Eye (tissue), 1 donor: Measurements from ENCODE around the gene PLPP1.

Source experiments
- DNase-seq: peaks from one replicate; pipeline ENCODE4 v3.0.0-alpha.2; 2015

The PLPP1 gene

GRCh38 chr5:55498457-55498856 lies 36.3 kb downstream of the PLPP1 start:
- DNase-seq = no peak

DNA sequence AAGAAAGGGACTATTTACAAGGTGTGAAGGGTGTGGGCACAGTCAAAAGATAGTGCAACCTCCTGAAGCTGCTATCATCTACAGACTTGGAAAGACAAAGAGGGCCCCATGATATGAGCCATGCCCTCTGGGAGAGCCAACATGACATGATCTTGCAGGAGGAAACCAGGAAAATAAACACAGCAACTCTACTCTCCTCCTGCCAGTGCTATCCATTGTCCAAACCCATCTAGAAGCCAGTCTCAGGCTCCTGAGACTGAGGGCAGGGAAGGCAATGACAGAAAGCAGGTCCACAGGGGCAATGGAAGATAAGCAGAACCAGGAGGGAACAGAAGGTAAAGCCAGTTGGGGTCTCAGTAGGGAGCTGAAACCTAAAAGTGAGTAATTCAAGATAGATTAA lies 37.1 kb downstream of the PLPP1 start:
- no peak for DNase-seq

GRCh38 chr5:55495216-55495615 lies 39.5 kb downstream of the PLPP1 start:
- no peak for DNase-seq

DNA sequence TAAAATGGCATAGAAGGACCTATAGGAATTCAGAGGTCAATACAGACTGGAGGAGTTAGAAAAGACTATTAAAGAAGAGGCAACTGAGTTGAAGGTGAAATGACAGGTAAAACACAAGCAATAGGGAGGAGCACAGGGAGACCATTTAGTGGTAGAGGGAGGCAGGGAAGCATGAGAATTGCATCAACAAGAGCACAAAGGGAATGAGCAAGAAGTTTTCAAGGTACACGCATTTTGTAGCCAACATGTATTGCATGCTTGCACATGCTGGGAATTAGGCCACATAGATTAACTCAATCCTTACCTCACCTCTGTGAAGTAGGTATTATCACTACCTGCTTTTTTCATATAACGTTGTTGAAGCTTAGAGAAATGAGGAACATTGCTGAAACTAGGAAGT lies 42.3 kb downstream of the PLPP1 start:
- no peak for DNase-seq

GRCh38 chr5:55485073-55485472 lies 49.7 kb downstream of the PLPP1 start:
- no peak for DNase-seq

DNA sequence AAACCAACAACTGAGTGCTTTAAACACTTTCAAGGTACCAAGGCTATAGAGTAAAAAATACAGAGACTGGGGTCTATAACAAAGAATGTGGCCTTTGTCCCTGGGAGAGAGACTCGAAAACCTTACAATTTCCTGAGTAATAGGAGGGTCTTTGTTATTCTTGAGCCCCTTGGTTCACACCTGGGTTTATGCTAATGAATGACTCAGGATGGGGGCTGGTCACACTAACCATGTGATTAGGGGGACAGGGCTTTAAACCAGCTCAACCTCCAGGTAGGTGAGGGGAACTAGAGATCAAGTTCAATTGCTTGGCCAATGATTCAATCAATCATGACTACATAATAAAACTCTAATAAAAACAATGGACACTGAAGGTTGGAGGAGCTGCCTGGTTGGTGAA lies 50.2 kb downstream of the PLPP1 start:
- no peak for DNase-seq

DNA sequence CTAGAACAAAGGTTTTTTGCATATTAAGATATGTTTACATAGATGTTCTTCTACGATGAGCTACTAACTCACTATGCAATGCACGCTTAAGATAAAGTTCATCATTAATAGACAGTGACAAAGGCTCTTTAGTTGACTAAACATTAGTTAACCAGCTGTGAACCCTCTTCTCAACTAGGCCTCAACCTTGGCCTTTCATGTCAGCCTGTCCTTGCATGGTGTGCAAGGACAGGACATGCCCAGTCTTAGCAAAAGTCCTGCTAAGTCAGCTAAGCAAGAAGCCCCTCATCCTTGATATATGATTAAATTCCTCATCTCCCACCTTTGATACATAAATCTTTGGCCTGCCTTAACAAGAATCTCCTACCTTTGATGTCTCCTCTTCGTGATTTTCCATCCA lies 50.9 kb downstream of the PLPP1 start:
- no peak for DNase-seq

- DNase-seq = no peak
Observed at GRCh38 chr5:55481293-55481855, 53.4 kb downstream of the PLPP1 start.

DNA sequence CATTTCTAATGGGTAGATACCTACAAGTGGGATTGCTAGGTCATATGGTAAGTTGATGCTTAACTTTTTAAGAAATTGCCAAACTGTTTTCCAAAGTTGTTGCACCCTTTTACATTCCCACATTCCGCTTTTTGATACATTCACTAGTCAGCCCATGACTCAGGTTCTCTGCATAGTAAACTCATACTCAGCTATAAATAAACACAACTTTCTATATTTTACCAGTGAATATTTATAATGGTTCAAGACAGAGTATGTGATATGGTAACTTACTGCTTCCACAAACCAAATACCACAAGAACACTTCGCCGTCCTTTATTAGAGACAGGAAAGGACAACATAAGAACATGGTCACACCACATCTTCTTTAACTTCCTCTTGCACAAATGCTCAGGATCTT lies 54.0 kb downstream of the PLPP1 start:
- DNase-seq = no peak

GRCh38 chr5:55472642-55473041 lies 62.1 kb downstream of the PLPP1 start:
- DNase-seq = no peak

DNA sequence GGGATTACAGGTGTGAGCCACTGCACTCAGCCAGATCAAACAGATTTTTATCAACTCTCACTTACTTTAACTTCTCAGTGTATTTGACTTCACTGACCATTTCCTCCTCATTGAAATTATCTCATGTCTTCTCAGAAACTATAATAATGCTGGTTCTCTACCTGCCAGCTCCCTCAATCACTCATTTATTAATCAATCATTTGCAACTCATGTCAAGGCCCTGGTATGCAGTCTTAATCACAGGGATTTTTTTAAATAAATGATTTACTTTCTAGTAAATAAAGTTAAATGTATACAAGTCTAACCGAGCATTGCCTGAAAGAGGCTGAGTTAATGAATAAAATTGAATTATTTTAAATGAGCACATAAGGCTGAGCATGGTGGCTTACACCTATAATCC lies 63.3 kb downstream of the PLPP1 start:
- no peak for DNase-seq

GRCh38 chr5:55470282-55470681 lies 64.5 kb downstream of the PLPP1 start:
- no peak for DNase-seq

- no peak for DNase-seq
Observed at GRCh38 chr5:55469839-55470238, 64.9 kb downstream of the PLPP1 start.

- no peak for DNase-seq
Observed at GRCh38 chr5:55467862-55468551, 66.8 kb downstream of the PLPP1 start.

DNA sequence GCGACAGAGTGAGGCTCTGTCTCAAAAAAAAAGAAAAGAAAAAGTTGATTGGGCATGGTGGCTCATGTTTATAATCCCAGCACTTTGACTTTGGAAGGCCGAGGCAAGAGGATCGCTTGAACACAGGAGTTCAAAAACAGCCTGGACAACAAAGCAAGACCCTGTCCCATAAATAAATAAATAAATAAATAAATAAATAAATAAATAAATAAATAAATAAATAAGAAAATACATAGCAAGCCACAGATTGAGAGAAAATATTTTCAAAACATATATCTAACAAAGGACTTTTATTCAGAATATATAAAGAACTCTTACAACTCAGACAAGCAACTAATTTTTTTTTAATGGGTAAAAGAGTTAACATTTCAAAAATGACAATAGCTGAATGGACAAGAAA lies 71.2 kb downstream of the PLPP1 start:
- no peak for DNase-seq

DNA sequence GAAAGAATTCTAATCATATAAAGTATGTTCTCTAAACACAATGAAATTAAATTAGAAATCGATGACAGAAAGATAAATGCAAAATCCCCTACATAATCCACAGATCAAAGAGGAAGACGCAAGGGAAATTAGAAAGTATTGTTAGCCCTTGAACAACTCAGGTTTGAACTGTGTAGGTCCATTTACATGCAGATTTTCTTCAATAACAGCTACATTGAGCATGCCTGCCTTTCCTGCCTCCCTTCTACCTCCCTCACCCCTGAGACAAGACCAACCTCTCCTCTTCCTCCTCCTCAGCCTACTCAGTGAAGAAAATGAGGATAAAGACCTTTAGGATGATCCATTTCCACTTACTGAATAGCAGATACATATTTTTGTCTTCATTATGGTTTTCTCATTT lies 75.2 kb downstream of the PLPP1 start:
- DNase-seq = no peak

DNA sequence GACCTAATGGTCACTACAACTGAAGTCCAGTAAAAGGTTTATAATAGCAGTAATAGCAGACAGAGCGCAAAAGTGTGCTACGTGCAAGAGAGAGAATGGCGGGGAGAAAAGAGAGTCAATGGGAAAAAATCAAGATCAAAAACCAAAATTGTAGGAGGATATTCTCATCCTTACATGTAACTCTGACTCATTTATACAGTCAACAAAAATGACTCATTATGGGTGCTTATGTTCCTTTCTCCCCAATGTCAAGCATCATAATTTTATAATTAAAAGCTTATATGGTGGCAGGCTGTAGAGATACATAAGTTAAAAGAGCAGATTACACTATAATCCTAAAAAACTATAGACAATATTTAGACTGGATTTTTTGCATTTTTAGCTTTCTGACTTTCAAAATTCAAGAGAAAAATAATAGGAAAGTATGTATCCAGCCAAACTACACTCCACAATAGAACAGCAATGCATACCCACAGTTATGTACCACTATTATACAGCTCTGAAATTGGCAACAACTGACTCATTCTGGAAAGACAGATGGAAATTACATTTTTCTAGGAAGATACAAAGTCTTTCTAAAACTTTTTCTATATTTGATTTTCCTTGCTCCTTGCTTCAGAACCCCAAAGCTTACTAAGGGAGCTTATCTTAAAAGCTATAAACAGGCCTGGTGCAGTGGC lies 78.4 kb downstream of the PLPP1 start:
- DNase-seq = no peak

- no peak for DNase-seq
Observed at GRCh38 chr5:55454282-55454681, 80.5 kb downstream of the PLPP1 start.

GRCh38 chr5:55453211-55453610 lies 81.6 kb downstream of the PLPP1 start:
- no peak for DNase-seq

DNA sequence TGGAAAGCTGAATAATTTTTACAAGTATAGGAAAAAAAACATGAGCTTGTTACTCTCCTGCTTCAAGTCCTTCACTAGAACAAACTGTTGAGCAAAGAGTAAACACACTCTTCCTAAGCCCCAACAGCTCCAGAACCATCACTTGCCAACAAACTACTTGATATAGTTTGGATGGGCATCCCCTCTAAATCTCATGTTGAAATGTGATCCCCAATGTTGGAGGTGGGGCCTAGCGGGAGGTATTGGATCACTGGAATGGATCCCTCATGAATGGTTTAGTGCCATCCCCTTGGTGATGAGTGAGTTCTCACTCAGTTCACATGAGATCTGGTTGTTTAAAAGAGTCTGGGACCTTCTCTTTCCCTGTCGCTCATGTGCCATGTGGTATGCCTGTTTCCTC lies 82.8 kb downstream of the PLPP1 start:
- no peak for DNase-seq

- DNase-seq = no peak
Observed at GRCh38 chr5:55450050-55450765, 84.6 kb downstream of the PLPP1 start.

GRCh38 chr5:55446640-55447351 lies 88.0 kb downstream of the PLPP1 start:
- no peak for DNase-seq

DNA sequence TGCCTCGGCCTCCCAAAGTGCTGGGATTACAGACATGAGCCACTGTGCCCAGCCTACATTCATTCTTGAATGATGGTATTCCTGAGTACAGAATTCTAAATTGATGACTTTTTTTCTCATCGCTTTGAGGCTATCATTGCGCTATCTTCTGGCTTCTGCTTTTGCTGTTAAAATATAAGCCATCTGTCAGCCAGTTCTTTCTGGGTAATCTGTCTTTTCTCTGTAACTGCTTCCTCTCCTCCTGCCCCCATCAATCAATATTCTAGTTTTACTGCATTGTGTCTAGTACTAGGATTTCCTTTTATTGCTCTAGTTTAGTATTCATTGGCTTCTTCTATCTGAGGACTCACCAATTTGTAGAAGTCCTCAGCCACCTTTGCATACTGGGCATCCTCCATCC lies 89.0 kb downstream of the PLPP1 start:
- DNase-seq = no peak
